Occipital lobe (tissue), 2 donors: ENCODE measurements around the gene PGAP2. TPM values are rescaled to one million over a fixed set of nuclear protein-coding genes. Genes with fewer than 3 reads are reported as not detected.

Experiments used
- DNase-seq: peaks from one replicate; lab custom pipeline; 2025; lab: John Stamatoyannopoulos, UW
- total RNA-seq: library from RNA; depleted of rRNA; stranded (reverse); fragments of >200 nt; gene quantifications from one replicate; pipeline ENCODE4 v1.2.3, GENCODE V29; 2014

Gene PGAP2
- total RNA-seq, 1 donor from 2014 or later: 9.4 TPM

GRCh38 chr11:3831378-3832239, 23.2 kb downstream of the PGAP2 start:
- no peak for DNase-seq

DNA sequence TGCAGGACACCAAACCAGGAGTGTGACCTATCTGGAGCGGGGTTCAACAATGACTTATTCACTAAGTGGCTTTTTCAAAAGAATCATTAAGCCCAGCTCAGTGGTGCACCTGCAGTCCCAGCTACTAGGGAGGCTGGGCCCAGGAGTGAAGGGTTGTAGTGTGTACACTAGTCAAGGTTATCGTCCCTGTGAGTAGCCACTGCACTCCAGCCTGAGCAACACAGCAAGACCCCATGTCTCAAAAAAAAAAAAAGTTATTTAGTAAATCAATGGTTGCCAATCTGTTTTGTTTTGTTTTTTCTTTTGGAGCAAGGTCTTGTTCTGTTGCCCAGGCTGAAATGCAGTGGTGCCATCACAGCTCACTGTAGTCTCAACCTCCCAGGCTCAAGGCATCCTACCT, 24.5 kb downstream of the PGAP2 start:
- no peak for DNase-seq

GRCh38 chr11:3833449-3833848, 25.1 kb downstream of the PGAP2 start:
- no peak for DNase-seq

DNA sequence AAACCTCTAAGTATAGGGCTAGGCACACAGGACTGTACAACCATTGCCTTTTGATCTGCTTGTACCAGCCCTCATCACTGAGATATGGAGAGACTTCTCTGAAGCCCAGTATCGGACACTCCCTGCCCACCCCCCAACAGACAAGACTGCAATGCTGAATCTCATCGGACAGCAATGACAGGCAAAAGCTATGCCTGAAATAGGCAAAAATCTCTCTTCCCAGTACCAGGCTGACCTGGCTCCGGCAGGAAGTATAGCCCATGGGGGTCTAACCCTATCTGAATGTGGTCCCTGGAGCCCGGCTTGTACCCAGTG, 25.9 kb downstream of the PGAP2 start:
- DNase-seq: no peak

GRCh38 chr11:3834664-3835461, 26.5 kb downstream of the PGAP2 start:
- DNase-seq: no peak

DNA sequence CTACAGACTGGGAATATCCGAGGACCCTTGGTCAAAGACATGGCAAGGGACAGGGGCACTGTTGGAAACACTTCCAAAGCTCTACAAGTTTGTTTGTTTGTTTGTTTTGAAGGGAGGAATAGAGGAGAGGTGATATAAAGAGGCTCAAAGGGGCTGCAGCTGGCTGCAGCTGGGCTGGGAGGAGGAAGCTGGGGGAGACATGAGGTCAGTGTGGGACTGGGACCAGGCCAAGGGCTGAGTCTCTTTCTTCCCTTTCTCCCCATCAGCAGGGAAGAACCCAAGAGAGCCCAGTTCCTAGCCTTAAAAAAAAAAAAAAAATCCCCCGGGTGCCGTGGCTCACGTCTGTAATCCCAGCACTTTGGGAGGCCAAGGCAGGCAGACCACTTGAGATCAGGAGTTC, 27.4 kb downstream of the PGAP2 start:
- DNase-seq: no peak

- no peak for DNase-seq
Measured at GRCh38 chr11:3836903-3837302, 28.5 kb downstream of the PGAP2 start.

DNA sequence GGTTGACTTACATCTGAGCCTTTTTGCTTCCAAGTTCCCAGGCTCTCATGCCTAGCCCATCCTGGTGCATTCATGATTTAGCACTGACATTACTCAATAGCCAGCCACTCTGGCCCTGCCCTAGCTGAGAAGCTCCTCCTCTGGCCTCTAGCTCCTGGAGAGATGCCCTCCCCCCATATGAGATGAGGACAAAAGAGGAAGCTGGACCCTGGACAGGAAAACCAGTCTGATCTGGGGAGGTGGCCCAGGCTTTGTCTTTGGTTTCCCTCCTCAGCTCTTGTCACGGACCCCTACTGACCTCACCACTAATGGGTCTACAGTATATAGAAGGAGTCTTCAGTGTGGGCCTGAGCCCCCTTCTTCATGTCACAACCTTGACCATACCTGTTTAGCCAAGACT, 29.4 kb downstream of the PGAP2 start:
- no peak for DNase-seq

DNA sequence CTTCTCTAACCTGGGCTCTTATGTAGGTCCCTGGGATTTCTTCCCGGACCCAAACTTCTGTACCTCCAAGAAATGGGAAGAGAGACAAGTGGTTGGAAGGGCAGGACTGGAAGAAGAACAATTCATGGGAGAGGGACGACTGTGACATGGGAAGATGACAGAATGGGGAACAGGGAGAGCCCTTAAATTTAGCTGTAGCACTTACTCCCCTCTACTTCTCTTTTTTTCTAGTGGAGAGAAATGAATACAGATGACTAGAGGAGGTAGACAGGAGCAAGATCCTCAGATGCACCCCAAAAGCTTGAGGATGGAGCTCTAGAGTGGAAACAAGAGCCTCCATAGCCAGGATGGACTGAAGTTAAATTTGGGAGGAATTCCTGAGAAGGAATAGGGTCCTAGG, 30.1 kb downstream of the PGAP2 start:
- no peak for DNase-seq

DNA sequence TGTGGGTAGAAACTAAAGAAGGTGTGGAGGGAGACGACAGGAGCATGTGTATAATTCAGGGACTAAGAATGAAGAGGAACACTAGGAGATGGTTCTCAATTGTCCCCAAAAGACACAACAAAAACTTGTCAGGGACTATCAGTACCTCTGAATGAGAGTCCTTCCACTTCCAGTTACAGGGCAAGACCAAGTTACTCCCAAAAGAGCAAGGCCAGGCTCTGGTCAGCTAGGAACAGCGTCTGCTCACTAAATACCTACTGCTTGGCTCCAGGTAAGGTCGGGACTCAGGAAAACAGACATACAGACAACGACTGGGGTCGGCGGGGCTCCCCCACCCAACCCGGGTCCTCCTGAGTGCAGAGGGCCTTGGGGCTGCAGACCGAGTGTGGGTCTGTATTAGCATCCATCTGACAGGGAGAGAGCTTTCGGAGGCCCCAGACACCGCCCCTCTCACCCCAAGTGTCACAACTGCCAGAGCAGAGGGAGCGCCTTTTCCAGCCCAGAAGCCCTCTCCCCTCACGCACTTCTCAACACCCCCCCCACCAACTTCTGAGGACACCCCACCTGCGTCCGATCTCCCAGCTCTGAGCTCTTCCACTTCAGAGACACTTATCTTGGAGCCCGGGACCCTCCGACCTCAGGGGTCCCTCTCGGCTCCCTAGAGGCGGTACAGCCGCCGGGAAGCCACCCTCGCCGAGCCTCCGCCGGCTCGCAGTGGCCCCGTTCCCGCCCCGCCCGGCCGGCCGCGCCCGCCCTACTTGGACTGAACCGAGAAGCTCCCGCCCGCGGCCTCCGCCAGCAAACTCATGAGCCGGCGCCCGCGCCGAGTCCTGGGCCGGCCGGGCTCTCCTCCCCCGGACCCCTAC, 31.9 kb downstream of the PGAP2 start:
- no peak for DNase-seq

DNA sequence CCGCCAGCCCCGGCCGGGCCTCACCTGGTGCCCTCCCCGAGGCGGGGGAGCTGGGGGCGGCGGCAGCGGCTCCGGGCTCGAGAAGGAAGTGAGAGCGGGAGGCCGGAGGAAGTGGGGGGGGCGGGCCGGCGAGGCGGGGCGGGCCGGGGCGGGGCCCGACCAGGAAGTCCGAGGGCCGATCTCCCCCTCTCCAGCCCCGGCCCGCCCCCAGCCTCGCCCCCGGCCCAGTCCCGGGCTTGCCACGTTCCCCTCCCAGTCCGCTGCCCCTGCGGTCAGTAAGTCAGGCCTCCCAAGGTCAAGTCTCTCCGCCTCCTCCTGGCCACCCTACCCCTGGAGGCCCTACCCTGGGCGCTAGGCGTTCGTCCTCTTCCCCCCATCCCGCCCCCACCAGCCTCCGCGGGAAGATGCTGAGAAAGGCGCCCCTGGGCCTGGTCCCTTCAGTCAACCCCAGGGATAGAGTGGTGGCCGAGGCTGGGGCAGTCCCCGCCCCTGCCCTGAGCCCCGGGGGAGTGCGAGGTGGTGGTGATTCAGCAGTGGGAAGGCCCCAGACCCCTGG, 32.6 kb downstream of the PGAP2 start, which contains the start of gene RHOG:
RHOG (minus strand) TSS at position 90 of the 556 bp plus-strand sequence. CDS start 12,821 bp downstream, outside the sequence.
- peak; percentile 73 for DNase-seq

DNA sequence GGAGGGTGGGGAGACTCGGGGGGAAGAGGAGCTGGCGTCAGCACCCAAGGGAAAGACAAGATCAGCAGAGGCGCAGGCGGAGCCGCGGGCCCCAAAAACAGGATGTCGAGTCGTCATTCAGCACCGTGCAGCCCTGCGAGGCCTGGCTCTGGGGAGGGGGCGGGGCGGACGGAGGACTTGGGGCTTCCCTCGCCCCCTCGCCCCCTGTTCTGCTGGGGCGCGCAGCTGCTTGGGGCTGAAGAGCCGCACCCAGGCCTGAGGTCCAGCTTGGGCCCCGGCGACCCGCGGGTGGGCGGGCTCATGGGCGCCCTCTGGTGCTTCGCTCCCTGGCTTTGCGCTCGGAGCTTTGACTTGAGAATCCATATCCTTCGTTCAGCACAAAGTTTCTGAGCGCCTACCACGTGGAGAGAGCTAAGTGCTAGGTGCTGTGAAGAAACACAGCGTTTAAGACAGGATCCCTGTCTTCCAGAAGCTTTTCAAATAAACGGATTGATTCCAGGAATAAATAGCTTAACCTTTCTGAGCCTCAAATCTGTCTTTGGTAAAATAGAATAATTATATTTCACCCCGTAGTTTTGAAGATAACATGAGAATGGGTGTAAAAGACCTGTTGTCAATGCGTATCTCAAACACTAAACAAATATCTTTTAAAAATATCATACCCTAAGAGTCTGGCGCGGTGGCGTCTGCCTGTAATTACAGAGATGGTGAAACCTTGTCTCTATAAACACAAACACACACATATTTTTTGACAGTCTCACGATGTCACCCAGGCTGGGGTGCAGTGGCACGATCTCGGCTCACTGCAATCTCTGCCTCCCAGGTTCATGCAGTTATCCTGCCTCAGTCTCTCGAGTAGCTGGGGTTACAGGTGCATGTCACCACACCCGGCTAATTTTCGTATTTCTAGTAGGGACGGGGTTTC, 33.3 kb downstream of the PGAP2 start:
- peak; percentile 77 for DNase-seq

GRCh38 chr11:3843326-3843725, 35.0 kb downstream of the PGAP2 start:
- DNase-seq: no peak

DNA sequence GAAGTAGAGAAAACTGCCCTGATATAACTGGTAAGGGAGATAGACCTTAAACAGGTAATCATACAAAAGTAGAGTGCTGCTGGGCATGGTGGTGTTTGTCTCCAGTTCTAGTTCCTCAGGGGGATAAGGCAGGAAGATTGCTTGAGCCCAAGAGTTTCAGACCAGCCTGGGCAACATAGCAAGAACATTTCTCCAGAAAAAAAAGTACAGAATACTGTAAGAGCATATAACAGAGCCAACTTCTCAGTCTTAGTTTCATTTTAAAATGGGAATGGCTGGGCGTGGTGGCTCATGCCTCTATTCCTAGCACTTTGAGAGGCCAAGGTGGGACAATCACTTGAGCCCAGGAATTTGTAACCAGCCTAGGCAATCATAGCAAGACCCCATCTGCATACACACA, 36.9 kb downstream of the PGAP2 start:
- DNase-seq: no peak

- DNase-seq: no peak
Measured at GRCh38 chr11:3845670-3846069, 37.3 kb downstream of the PGAP2 start.

DNA sequence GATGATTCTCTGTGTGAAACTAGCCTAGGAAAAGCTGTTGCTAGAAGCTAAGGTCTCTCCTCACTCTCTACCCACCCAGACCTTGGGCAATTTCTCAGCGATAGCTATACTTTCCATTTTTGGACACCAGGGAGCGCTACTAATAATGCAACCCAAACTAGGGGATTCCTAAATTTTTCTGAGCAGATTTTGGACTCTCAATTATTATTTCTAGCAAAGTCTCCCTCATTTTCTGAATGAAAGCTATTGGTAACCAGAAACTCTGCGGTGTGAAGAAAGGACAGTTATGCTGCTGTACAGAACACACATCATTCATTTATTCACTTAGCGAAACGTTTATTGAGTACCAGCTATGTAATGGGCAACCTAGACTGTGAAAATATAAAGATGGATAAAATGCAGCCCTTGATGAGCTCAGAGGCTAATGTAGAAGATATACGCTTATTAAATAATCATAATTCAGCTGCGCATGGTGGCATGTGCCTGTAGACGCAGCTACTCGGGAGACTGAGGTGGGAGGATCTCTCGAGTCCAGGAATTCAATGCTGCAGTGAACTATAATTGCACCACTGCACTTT, 41.0 kb downstream of the PGAP2 start:
- DNase-seq: no peak

DNA sequence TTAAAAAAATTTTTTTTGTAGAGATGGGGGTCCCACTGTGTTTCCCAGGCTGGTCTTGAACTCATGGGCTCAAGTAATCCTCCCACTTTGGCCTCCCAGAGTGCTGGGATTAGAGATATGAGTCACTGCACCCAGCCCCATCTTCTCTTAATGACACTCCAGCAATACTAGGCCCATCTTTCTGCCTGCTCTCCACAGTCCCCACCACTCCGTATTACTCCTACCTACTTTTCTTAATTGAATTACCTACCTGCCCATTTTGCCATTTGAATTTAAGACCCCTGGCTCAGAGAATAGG, 45.1 kb downstream of the PGAP2 start:
- no peak for DNase-seq

DNA sequence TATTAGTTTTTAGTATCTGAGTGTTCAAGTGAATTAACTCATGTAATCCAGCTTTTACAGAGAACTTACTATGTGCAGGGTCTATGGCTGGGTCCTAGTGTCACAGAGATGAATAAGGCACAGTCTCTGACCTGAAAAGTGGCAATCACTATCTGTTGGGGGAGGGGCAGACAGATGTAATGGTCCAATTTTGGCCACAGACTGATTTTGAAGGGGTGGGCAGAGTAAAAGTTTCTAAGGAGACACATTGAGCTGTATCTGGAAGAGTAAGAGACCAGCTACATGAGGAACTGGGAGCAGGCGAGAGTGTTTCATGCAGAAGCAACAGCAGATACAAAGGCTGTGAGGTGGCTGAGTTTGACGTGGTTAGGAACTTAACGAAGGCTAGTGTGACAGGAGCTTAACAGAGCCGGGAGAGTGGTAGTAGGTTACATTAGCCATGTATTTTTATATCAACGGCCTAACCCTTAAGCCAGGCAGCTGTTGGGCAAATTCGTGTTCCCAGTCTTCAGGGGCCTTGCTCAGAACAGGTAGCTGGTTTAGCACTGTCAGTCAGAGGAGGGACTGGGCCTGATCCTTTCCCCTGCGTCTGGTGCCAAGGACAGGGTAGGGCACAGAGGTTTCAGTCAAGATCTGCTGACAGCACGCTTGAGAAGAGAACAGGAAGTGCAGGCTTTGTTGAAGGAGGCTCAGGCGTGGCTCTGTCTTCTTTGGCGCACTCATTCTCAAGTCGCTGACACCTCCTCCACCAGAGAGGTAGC, 45.7 kb downstream of the PGAP2 start:
- DNase-seq: no peak

- no peak for DNase-seq
Measured at GRCh38 chr11:3854660-3854976, 46.3 kb downstream of the PGAP2 start.
